GM23338 (cell line): ENCODE results near the gene CLIC5.

Experiments used
- CTCF ChIP-seq, 2 experiments: fragments of 200-600 bp in 1 of 2; sonication (generic) in 1 of 2; conservative IDR thresholded peaks; 2 replicates each; pipeline versions ENCODE4 v1.5.1 to v1.6.1; 2016 to 2017; ENCODE audit warnings: antibody characterized with exemption in 2 of 2, low read depth in 2 of 2, mild to moderate bottlenecking in 2 of 2, moderate library complexity in 1 of 2
- EZH2 ChIP-seq: fragments of 200-600 bp; sonication (generic); IDR thresholded peaks from one replicate; pipeline ENCODE4 v1.8.0; 2017; ENCODE audit warnings: antibody characterized with exemption, mild to moderate bottlenecking, low read depth; ENCODE audit not compliant: unreplicated experiment
- REST ChIP-seq: IDR thresholded peaks from one replicate; pipeline ENCODE4 v1.6.1; 2018; ENCODE audit warnings: antibody characterized with exemption; ENCODE audit not compliant: unreplicated experiment

GRCh38 chr6:46023216-46023915 lies 7.7 kb upstream of the CLIC5 start:
- TF ChIP-seq EZH2 = no peak
- no peak for TF ChIP-seq CTCF (conservative IDR thresholded peaks at IDR 0.05; ENCODE audit: low read depth in 2 of 2)
- TF ChIP-seq REST = no peak
